ENCODE results near the gene SUSD2.
"Not testable (repeated sequence)": the region's sequence is repeated elsewhere in the genome, so short reads cannot be mapped to it uniquely, and the experiment has no call there.

The SUSD2 gene

GRCh38 chr22:24236656-24237055 lies 55.4 kb downstream of the SUSD2 start:
- TF ChIP-seq RARB (CRISPR knock-in tag; IDR thresholded peaks at IDR 0.05), result no peak
- TF ChIP-seq ISL1 (CRISPR knock-in tag; IDR thresholded peaks at IDR 0.05), result no peak
- no peak for TF ChIP-seq ARNTL (CRISPR knock-in tag; IDR thresholded peaks at IDR 0.05; ENCODE audit: borderline replicate concordance, low read depth)
- no peak for TF ChIP-seq ZNF70 (CRISPR knock-in tag; IDR thresholded peaks at IDR 0.05)
- no peak for TF ChIP-seq PATZ1 (CRISPR knock-in tag; IDR thresholded peaks at IDR 0.05; ENCODE audit: borderline replicate concordance)
- TF ChIP-seq CREB5 (CRISPR knock-in tag; IDR thresholded peaks at IDR 0.05; ENCODE audit: low read depth), result no peak
- no peak for TF ChIP-seq CSDC2 (CRISPR knock-in tag; IDR thresholded peaks at IDR 0.05)
- TF ChIP-seq PPARA (CRISPR knock-in tag; IDR thresholded peaks at IDR 0.05; ENCODE audit: borderline replicate concordance), result no peak
- no peak for TF ChIP-seq ZC3H10 (CRISPR knock-in tag; IDR thresholded peaks at IDR 0.05)
- TF ChIP-seq TCF4 (CRISPR knock-in tag; IDR thresholded peaks at IDR 0.05; ENCODE audit: borderline replicate concordance), result no peak
- no peak for TF ChIP-seq POU6F1 (CRISPR knock-in tag; IDR thresholded peaks at IDR 0.05; ENCODE audit: borderline replicate concordance, low read depth)
- no peak for TF ChIP-seq CSRNP3 (CRISPR knock-in tag; IDR thresholded peaks at IDR 0.05)
- no peak for TF ChIP-seq TSHZ2 (CRISPR knock-in tag; IDR thresholded peaks at IDR 0.05)
- TF ChIP-seq ZFP3 (CRISPR knock-in tag; IDR thresholded peaks at IDR 0.05), result no peak
- TF ChIP-seq GLIS3 (CRISPR knock-in tag; IDR thresholded peaks at IDR 0.05), result no peak
- no peak for TF ChIP-seq ZFP30 (CRISPR knock-in tag; IDR thresholded peaks at IDR 0.05)
- peak; percentile 83 for ATAC-seq

- ATAC-seq, result not testable (repeated sequence)
Measured at GRCh38 chr22:24238101-24238694, 56.9 kb downstream of the SUSD2 start.

Data from SK-N-SH treated with all-trans-retinoic acid at 6 μM for 48 hours (cell line).